GM23248 (cell line): ENCODE measurements around the gene TUBB1.

Experiments used
- EZH2 ChIP-seq: fragments of 200-600 bp; sonication (generic); IDR thresholded peaks from 2 replicates; pipeline ENCODE4 v1.6.1; 2018; ENCODE audit warnings: antibody characterized with exemption, mild to moderate bottlenecking; ENCODE audit not compliant: insufficient read depth, poor library complexity, severe bottlenecking
- EZH2phosphoT487 ChIP-seq: fragments of 200-600 bp; sonication (generic); IDR thresholded peaks from 2 replicates; pipeline ENCODE4 v1.6.1; 2018; ENCODE audit warnings: antibody characterized with exemption, moderate library complexity, mild to moderate bottlenecking, low read depth; ENCODE audit not compliant: insufficient read depth

DNA sequence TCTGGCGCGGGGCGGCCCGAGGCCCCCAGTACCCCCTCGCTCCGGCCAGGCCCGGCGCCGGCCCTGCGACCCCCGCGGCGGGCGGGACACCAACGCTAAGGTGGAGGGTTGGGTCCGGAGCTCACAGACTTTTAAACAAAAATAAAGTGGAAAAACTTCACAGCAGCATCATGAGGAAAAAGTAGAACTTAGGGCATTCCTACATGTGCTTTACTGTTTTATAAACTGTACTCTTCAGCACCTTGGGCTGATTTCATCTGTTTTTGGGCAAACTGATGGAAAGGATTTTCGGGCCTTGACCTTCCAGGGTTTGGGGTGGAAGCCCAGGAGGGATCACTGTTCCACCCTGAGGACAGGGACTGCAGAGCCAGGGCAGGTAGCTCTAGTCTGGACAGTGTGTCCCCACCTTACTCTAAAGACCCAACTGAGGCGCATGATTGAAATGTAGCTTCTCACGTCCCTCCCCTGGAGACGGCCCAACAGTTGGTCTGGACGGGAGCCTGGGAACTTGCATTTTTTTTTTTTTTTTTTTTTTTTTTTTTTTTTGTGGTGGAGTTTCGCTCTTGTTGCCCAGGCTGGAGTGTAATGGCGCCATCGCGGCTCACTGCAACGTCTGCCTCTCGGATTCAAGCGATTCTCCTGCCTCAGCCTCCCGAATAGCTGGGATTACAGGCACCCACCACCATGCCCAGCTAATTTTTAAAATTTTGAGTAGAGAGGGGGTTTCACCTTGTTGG is 37.4 kb upstream of the TUBB1 start:
- TF ChIP-seq EZH2 (no peak), EZH2phosphoT487 (no peak)
